GM21737 (cell line): Measurements from ENCODE around the gene SLC13A4.
"Not testable (repeated sequence)": the region's sequence is repeated elsewhere in the genome, so short reads cannot be mapped to it uniquely, and the experiment has no call there.

Source experiments
- ATAC-seq: cut with Tn5 transposase; IDR thresholded peaks from one replicate; pipeline ENCODE4 v1.9.1; 2021; ENCODE audit warnings: mild to moderate bottlenecking, moderate library complexity; ENCODE audit not compliant: unreplicated experiment

Gene SLC13A4

GRCh38 chr7:135728136-135728669 lies at the start of gene SLC13A4:
Gene SLC13A4, minus strand, starts transcription at chr7:135728186. Its CDS starts 690 bp downstream, at chr7:135727496.
- ATAC-seq: no peak

- not testable (repeated sequence) for ATAC-seq
Measured at GRCh38 chr7:135775915-135776314, 47.9 kb upstream of the SLC13A4 start.

- no peak for ATAC-seq
Measured at GRCh38 chr7:135775230-135775629, 47.2 kb upstream of the SLC13A4 start.

GRCh38 chr7:135774284-135774683 lies 46.3 kb upstream of the SLC13A4 start:
- no peak for ATAC-seq

GRCh38 chr7:135773464-135773863 lies 45.5 kb upstream of the SLC13A4 start:
- ATAC-seq: no peak

- ATAC-seq: no peak
Measured at GRCh38 chr7:135772639-135773222, 44.7 kb upstream of the SLC13A4 start.

GRCh38 chr7:135771961-135772638 lies 44.1 kb upstream of the SLC13A4 start:
- ATAC-seq: no peak

GRCh38 chr7:135771051-135771450 lies 43.1 kb upstream of the SLC13A4 start:
- no peak for ATAC-seq

GRCh38 chr7:135770139-135770710 lies 42.2 kb upstream of the SLC13A4 start:
- ATAC-seq: no peak

GRCh38 chr7:135769005-135769802 lies 41.2 kb upstream of the SLC13A4 start:
- ATAC-seq: no peak

GRCh38 chr7:135768467-135768866 lies 40.5 kb upstream of the SLC13A4 start:
- no peak for ATAC-seq

- ATAC-seq: no peak
Measured at GRCh38 chr7:135768064-135768463, 40.1 kb upstream of the SLC13A4 start.

- ATAC-seq: no peak
Measured at GRCh38 chr7:135763261-135763660, 35.3 kb upstream of the SLC13A4 start.

GRCh38 chr7:135761751-135762488 lies 33.9 kb upstream of the SLC13A4 start:
- no peak for ATAC-seq

GRCh38 chr7:135759532-135759931 lies 31.5 kb upstream of the SLC13A4 start:
- ATAC-seq: no peak

- ATAC-seq: no peak
Measured at GRCh38 chr7:135758531-135758932, 30.5 kb upstream of the SLC13A4 start.

- ATAC-seq: no peak
Measured at GRCh38 chr7:135757719-135758411, 29.9 kb upstream of the SLC13A4 start.

GRCh38 chr7:135756191-135756590 lies 28.2 kb upstream of the SLC13A4 start:
- no peak for ATAC-seq

GRCh38 chr7:135755351-135755753 lies 27.4 kb upstream of the SLC13A4 start:
- ATAC-seq: no peak
